Skin of body (tissue), 1 donor: Measurements from ENCODE around the gene ZKSCAN5. TPM values are rescaled to one million over a fixed set of nuclear protein-coding genes. Genes with fewer than 3 reads are reported as not detected.

Source experiments
- total RNA-seq: library from RNA; depleted of rRNA; stranded (reverse); fragments of >200 nt; gene quantifications from one replicate; pipeline ENCODE4 v1.2.3, GENCODE V29; 2014

ZKSCAN5 gene
- total RNA-seq, 1 donor from 2014 or later: 6.2 TPM

Other genes starting within 250 kb of the ZKSCAN5 start
- gene MYH16, start 231.8 kb upstream of the ZKSCAN5 start, total RNA-seq: not detected
- gene ARPC1A, start 178.8 kb upstream of the ZKSCAN5 start, total RNA-seq: 56.2 TPM
- 42.1 TPM for gene ARPC1B, start 129.9 kb upstream of the ZKSCAN5 start, total RNA-seq
- gene PDAP1, start 96.1 kb upstream of the ZKSCAN5 start, total RNA-seq: 14.3 TPM
- gene BUD31, start 95.7 kb upstream of the ZKSCAN5 start, total RNA-seq: 55.2 TPM
- 3.8 TPM for gene PTCD1, start 65.9 kb upstream of the ZKSCAN5 start, total RNA-seq
- gene CPSF4, start 65.7 kb upstream of the ZKSCAN5 start, total RNA-seq: 18.1 TPM
- 191 TPM for gene ATP5MF, start 38.5 kb upstream of the ZKSCAN5 start, total RNA-seq
- gene ZNF789, start 31.8 kb upstream of the ZKSCAN5 start, total RNA-seq: 13.3 TPM
- 31.8 TPM for gene ZNF394, start 4.4 kb upstream of the ZKSCAN5 start, total RNA-seq
- gene FAM200A, start 47.5 kb downstream of the ZKSCAN5 start, total RNA-seq: 6.8 TPM
- gene ZNF655, start 54.0 kb downstream of the ZKSCAN5 start, total RNA-seq: 77.3 TPM
- gene TMEM225B, start 93.6 kb downstream of the ZKSCAN5 start, total RNA-seq: 0.89 TPM
- gene ZSCAN25, start 112.3 kb downstream of the ZKSCAN5 start, total RNA-seq: 11.8 TPM
- 24.9 TPM for gene CYP3A5, start 175.3 kb downstream of the ZKSCAN5 start, total RNA-seq
- 0.39 TPM for gene CYP3A7, start 230.5 kb downstream of the ZKSCAN5 start, total RNA-seq